Endothelial cell of umbilical vein (primary cell): Measurements from ENCODE around the gene RUVBL1. TPM values are rescaled to one million over a fixed set of nuclear protein-coding genes. Genes with fewer than 3 reads are reported as not detected.

Experiments
- BruUV-seq: library from RNA; stranded (reverse); fragments of 400-500 nt; replicated peaks from 2 replicates; lab custom pipeline; 2021; lab: Mats Ljungman, UMichigan
- CTCF ChIA-PET: fragments of 300-600, 350-600 bp; sonication (Branson Sonifier 250); formaldehyde crosslinking; loops from one replicate; lab custom pipeline; 2021; ENCODE audit warnings: antibody characterized with exemption, inconsistent platforms; lab: Charles Lee
- POLR2A ChIA-PET: fragments of 300-600, 350-600 bp; sonication (Branson Sonifier 250); formaldehyde crosslinking; loops from one replicate; lab custom pipeline; 2021; ENCODE audit warnings: antibody characterized with exemption, inconsistent platforms; lab: Charles Lee
- DNase-seq: peaks from one replicate; pipeline ENCODE4 v3.0.0-alpha.2; 2011; ENCODE audit warnings: low read depth, low spot score
- FAIRE-seq: peaks from 2 replicates; lab custom pipeline; 2011; peaks lifted over from hg19 to GRCh38; lab: Jason Lieb, UNC
- H2AFZ ChIP-seq: 2 replicates; pipeline ENCODE4 v1.6.0; 2012; ENCODE audit warnings: low read depth, low read length, control low read depth, inconsistent platforms
- H3K27ac ChIP-seq: 2 replicates; pipeline ENCODE4 v1.5.1; 2011; ENCODE audit warnings: low read depth, mild to moderate bottlenecking, control low read depth, low read length, moderate library complexity; ENCODE audit not compliant: insufficient read depth
- H3K27me3 ChIP-seq, 2 experiments: 2 replicates each; pipeline versions ENCODE4 v1.6.0 to v1.6.1; 2011; ENCODE audit warnings: low read length in 2 of 2, mixed read lengths in 1 of 2; ENCODE audit not compliant: control insufficient read depth in 2 of 2, insufficient read depth in 2 of 2
- H3K36me3 ChIP-seq, 2 experiments: 2 replicates in 1 of 2; 3 replicates in 1 of 2; pipeline ENCODE4 v1.5.1; 2011; ENCODE audit warnings: low read length in 2 of 2, mild to moderate bottlenecking in 1 of 2, moderate library complexity in 1 of 2; ENCODE audit not compliant: control insufficient read depth in 2 of 2, insufficient read depth in 2 of 2; ENCODE audit errors: extremely low read depth in 1 of 2
- H3K4me1 ChIP-seq: 3 replicates; pipeline ENCODE4 v1.5.1; 2011; ENCODE audit warnings: mild to moderate bottlenecking, low read length; ENCODE audit not compliant: control insufficient read depth, insufficient read depth; ENCODE audit errors: extremely low read depth
- H3K4me2 ChIP-seq: 2 replicates; pipeline ENCODE4 v1.6.1; 2011; ENCODE audit warnings: low read length, control low read depth, mixed read lengths; ENCODE audit not compliant: insufficient read depth
- H3K4me3 ChIP-seq, 3 experiments: fragments of 200-600 bp in 1 of 3; sonication (generic), shearing (Covaris generic) in 1 of 3; replicated peaks in 1 of 3; 2 replicates each; pipeline ENCODE4 v1.5.1; 2011 to 2016; ENCODE audit warnings: control low read depth in 3 of 3, low read length in 3 of 3, mild to moderate bottlenecking in 2 of 3, inconsistent platforms in 1 of 3, low read depth in 1 of 3, moderate library complexity in 1 of 3; ENCODE audit not compliant: insufficient read depth in 1 of 3
- H3K79me2 ChIP-seq: 2 replicates; pipeline ENCODE4 v1.6.0; 2012; ENCODE audit warnings: low read length, inconsistent platforms; ENCODE audit not compliant: control insufficient read depth, insufficient read depth
- H3K9ac ChIP-seq: replicated peaks from 2 replicates; pipeline ENCODE3; 2011; ENCODE audit warnings: low read length, control low read depth; ENCODE audit not compliant: insufficient read depth; ENCODE audit errors: extremely low read depth
- H3K9me1 ChIP-seq: replicated peaks from 3 replicates; pipeline ENCODE4 v1.6.0; 2011; ENCODE audit warnings: mild to moderate bottlenecking, low read length; ENCODE audit not compliant: control insufficient read depth, insufficient read depth; ENCODE audit errors: extremely low read depth
- H3K9me3 ChIP-seq: replicated peaks from 2 replicates; pipeline ENCODE4 v1.5.1; 2012; ENCODE audit warnings: low read length, inconsistent platforms; ENCODE audit not compliant: control insufficient read depth, insufficient read depth
- H4K20me1 ChIP-seq: replicated peaks from 2 replicates; pipeline ENCODE3; 2011; ENCODE audit warnings: mild to moderate bottlenecking, low read length; ENCODE audit not compliant: control insufficient read depth, insufficient read depth; ENCODE audit errors: extremely low read depth
- EZH2 ChIP-seq: IDR thresholded peaks from 2 replicates; pipeline ENCODE4 v1.6.1; 2012; ENCODE audit warnings: borderline replicate concordance, low read depth, mild to moderate bottlenecking, moderate library complexity, low read length, inconsistent platforms; ENCODE audit not compliant: severe bottlenecking
- FOS ChIP-seq: IDR thresholded peaks from 2 replicates; pipeline ENCODE4 v1.6.1; 2011; ENCODE audit warnings: mild to moderate bottlenecking, low read length, moderate library complexity, borderline replicate concordance; ENCODE audit not compliant: insufficient read depth
- GATA2 ChIP-seq: IDR thresholded peaks from 2 replicates; pipeline ENCODE4 v1.7.0; 2011; ENCODE audit warnings: low read depth, mild to moderate bottlenecking, moderate library complexity, mixed read lengths, low read length; ENCODE audit not compliant: insufficient read length, insufficient read depth
- JUN ChIP-seq: IDR thresholded peaks from 2 replicates; pipeline ENCODE4 v1.6.1; 2011; ENCODE audit warnings: borderline replicate concordance, low read depth; ENCODE audit not compliant: insufficient read length, insufficient read depth
- MYC ChIP-seq: IDR thresholded peaks from one replicate; pipeline ENCODE4 v1.6.1; 2011; ENCODE audit warnings: mild to moderate bottlenecking, low read depth, low read length
- POLR2A ChIP-seq: IDR thresholded peaks from 2 replicates; pipeline ENCODE4 v1.6.1; 2012; ENCODE audit warnings: low read depth, mild to moderate bottlenecking, control low read depth, low read length
- POLR2AphosphoS5 ChIP-seq: IDR thresholded peaks from 2 replicates; pipeline ENCODE4 v1.6.1; 2012; ENCODE audit warnings: low read depth, mild to moderate bottlenecking, control low read depth, low read length, moderate library complexity; ENCODE audit not compliant: insufficient read depth
- dilution Hi-C: fragments of 300-500 bp; cut with MboI; formaldehyde crosslinking; loops from one replicate; pipeline ENCODE4 v1.15.0; 2019; ENCODE audit warnings: low sequenced_read_pairs; ENCODE audit not compliant: extremely low pct_ligation_motif_present
- intact Hi-C: fragments of 100-400 bp; cut with micrococcal nuclease; formaldehyde crosslinking; loops from one replicate; pipeline ENCODE4 v1.10.0; 2022
- polyA plus RNA-seq, 4 experiments: library from polyadenylated mRNA; depleted of rRNA in 3 of 4; stranded (reverse) in 3 of 4; unstranded in 1 of 4; fragments of >200 nt; gene quantifications; 2 replicates each; pipeline versions ENCODE4 v1.2.1 to v1.2.3, GENCODE V29; 2011 to 2012; ENCODE audit warnings: missing spikeins in 1 of 4
- total RNA-seq: library from RNA; stranded (reverse); gene quantifications from 2 replicates; pipeline ENCODE4 v1.2.3, GENCODE V29; 2021
- TF ChIP-seq, protein P1 (sequence below), 2 donors: IDR thresholded peaks; 1 replicate in 1 of 2; 2 replicates in 1 of 2; pipeline ENCODE4 v1.5.1; 2011; ENCODE audit warnings: low read length in 2 of 2, mild to moderate bottlenecking in 2 of 2, moderate library complexity in 2 of 2, control low read depth in 1 of 2, inconsistent platforms in 1 of 2, low read depth in 1 of 2; ENCODE audit not compliant: insufficient read depth in 1 of 2; ENCODE audit errors: extremely low read depth in 1 of 2
- TF ChIP-seq, protein P2 (sequence below): IDR thresholded peaks from 2 replicates; pipeline ENCODE4 v1.6.1; 2011; ENCODE audit not compliant: insufficient read depth, insufficient read length

Gene RUVBL1
- total and polyA plus RNA-seq, 2 donors (not counting 3 experiments of a cell fraction or from before 2014, with no cell fraction given) = 52.5 to 58.5 TPM

DNA sequence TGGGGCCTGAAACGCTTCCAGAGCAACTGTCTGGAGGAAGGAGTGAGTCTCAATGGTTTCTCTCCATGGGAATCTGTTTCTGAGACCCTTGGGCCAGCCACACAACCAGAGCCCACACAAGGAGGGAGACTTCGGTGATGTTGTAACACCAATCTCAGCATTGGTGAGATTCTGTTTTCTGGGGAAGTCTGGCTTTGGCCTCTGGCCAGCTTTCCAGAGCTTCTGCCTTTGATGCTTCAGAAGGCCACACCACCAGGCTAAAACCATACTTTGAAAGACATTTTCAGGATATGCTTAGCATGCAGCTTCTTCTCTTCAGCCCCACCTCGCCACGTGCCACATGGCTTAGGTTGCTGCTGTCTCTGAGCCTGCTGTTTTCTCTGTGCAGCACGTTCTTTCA, 26.0 kb upstream of the RUVBL1 start:
- no peaks in the 10 kb centered on the region for H3K9me3 ChIP-seq
- H3K4me2 ChIP-seq = no peak overlapping the region
- dilution Hi-C loops (no loop called here), intact Hi-C loops (no loop called here)
- DNase-seq (no peak), FAIRE-seq (no peak)
- CTCF ChIA-PET = interaction anchor here (0.6 to 1.3 kb wide), 2 partner anchors 16 to 54 kb away, joined by 3 to 4 read pairs; no protein-coding TSS in a partner anchor
- H3K4me3 ChIP-seq = no peak overlapping the region
- no peaks in the 10 kb centered on the region for H3K79me2 ChIP-seq
- no peak overlapping the region for H3K9ac ChIP-seq
- no peaks in the 10 kb centered on the region for H3K36me3 ChIP-seq
- no TSS peak for BruUV-seq
- no peak overlapping the region for H2AFZ ChIP-seq
- POLR2A ChIA-PET = no interaction called here
- TF ChIP-seq, protein P1, sequence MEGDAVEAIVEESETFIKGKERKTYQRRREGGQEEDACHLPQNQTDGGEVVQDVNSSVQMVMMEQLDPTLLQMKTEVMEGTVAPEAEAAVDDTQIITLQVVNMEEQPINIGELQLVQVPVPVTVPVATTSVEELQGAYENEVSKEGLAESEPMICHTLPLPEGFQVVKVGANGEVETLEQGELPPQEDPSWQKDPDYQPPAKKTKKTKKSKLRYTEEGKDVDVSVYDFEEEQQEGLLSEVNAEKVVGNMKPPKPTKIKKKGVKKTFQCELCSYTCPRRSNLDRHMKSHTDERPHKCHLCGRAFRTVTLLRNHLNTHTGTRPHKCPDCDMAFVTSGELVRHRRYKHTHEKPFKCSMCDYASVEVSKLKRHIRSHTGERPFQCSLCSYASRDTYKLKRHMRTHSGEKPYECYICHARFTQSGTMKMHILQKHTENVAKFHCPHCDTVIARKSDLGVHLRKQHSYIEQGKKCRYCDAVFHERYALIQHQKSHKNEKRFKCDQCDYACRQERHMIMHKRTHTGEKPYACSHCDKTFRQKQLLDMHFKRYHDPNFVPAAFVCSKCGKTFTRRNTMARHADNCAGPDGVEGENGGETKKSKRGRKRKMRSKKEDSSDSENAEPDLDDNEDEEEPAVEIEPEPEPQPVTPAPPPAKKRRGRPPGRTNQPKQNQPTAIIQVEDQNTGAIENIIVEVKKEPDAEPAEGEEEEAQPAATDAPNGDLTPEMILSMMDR (IDR thresholded peaks at IDR 0.05; ENCODE audit: extremely low read depth in 1 of 2, insufficient read depth in 1 of 2, low read depth in 1 of 2, low read length in 2 of 2) = no peak
- no peak for TF ChIP-seq POLR2AphosphoS5
- no peak for TF ChIP-seq POLR2A
- no peak for TF ChIP-seq EZH2
- no peak for TF ChIP-seq GATA2
- TF ChIP-seq, protein P2, sequence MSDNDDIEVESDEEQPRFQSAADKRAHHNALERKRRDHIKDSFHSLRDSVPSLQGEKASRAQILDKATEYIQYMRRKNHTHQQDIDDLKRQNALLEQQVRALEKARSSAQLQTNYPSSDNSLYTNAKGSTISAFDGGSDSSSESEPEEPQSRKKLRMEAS = no peak
- TF ChIP-seq JUN = no peak
- no peak for TF ChIP-seq FOS
- TF ChIP-seq MYC = no peak
- H3K27me3 ChIP-seq = peaks cover under 1 to 4% of the 10 kb centered on the region in 2 experiments
- no peaks in the 10 kb centered on the region for H3K9me1 ChIP-seq
- H3K4me1 ChIP-seq = peaks cover 3% of the 10 kb centered on the region
- H3K27ac ChIP-seq = no peak overlapping the region
- H4K20me1 ChIP-seq = no peaks in the 10 kb centered on the region
